Measurements from ENCODE around the gene ASB2. TPM values are rescaled to one million over a fixed set of nuclear protein-coding genes. Genes with fewer than 3 reads are reported as not detected.

ASB2 gene
- total RNA-seq, 2 experiments from 2014 or later, result 116 to 177 TPM

DNA sequence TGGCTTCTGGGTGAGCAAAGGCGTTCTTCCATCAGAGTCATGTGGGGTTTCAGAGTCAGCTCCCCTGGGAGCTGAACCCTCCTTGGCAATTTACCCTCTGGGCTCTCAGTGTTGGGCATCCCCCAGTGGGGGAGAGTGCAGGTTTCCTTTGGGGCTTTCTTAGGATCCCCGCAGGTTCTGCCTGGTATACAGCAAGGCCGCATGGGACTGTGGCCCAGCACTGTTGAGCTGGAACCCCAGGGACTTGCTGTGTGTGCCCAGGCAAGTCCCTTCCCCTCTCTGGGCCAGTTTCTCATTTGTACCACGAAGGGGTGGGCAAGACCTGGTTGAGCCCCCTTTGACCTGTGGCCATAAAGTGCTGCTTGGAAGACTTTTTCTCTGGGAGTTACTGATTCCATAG, 43.7 kb downstream of the ASB2 start:
- Mint-ChIP-seq H3K36me3 (peaks cover 38% of the 10 kb centered on the region), H3K4me3 (no peak overlapping the region), H3K27ac (no peak overlapping the region), H3K4me1 (peaks cover 1% of the 10 kb centered on the region), H3K9me3 (ENCODE audit: low read depth) (no peaks in the 10 kb centered on the region), H3K27me3 (no peaks in the 10 kb centered on the region)
- CTCF ChIA-PET, result interaction anchor here (1.1 kb wide), 1 partner anchor 69 kb away, joined by 4 read pairs; no protein-coding TSS in a partner anchor
- no peak for DNase-seq
- no peak for ATAC-seq

DNA sequence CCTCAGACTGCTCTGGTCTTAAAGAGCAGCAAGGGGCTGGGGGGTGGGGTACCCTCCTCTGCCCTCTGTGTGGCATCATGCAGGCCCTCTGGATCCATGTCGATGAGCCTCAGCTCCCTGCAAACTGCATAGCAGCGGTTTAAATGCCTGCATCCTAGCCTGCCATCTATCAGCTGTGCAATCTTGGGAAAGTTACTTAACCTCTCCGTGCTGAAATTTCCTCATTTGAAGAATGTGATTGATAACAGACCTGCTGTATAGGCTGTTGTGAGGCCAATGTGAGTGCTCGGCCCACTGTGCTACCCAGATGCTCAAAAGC, 45.4 kb downstream of the ASB2 start:
- Mint-ChIP-seq H3K9me3 (ENCODE audit: low read depth) (no peaks in the 10 kb centered on the region), H3K4me3 (no peak overlapping the region), H3K4me1 (no peaks in the 10 kb centered on the region), H3K27me3 (no peaks in the 10 kb centered on the region), H3K36me3 (peaks cover 27% of the 10 kb centered on the region), H3K27ac (no peak overlapping the region)
- CTCF ChIA-PET, result interaction anchor here (1.4 kb wide), 1 partner anchor 9 kb away, joined by 4 read pairs; no protein-coding TSS in a partner anchor
- DNase-seq (no peak), ATAC-seq (no peak)

DNA sequence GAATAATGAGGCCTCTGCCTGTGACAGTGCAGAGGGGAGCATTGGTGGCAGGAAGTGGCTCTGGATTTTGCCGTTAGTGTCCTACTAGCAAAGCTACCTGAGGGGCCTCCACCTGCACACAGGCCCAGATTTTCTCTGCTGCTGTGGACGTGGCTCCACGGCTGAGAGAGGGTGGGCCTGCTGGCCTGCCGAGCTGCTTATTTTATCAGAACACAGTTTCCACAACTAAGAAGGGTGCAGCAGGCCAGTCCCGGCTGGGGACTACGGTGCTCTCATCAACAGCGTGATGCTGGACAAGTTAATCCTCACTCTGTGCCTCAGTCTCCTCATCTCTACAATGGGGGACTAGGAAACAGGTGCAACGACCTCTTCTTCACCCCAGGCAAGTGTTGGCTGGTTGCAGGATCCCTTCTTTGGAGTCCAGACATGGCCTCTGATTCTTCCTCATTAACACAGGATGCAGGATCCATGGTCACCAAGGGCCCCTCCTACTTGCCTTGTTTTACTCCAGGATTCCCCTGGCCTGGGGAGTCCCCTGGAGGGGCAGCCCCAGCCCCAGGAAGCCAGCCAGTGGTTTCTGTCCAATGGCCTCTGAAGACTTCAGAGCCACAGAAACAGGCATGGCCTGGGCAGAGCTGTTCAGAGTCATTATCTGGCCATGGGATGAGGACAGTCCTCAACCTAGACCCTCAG, 45.9 kb downstream of the ASB2 start:
- no peak for DNase-seq
- Mint-ChIP-seq H3K4me3 (no peak overlapping the region), H3K9me3 (ENCODE audit: low read depth) (no peaks in the 10 kb centered on the region), H3K4me1 (no peaks in the 10 kb centered on the region), H3K36me3 (peaks cover 24% of the 10 kb centered on the region), H3K27ac (peak overlapping the region; percentile 26), H3K27me3 (no peaks in the 10 kb centered on the region)
- no peak for ATAC-seq
- CTCF ChIA-PET, result interaction anchor here (0.9 to 1.4 kb wide), 2 partner anchors 9 to 202 kb away, joined by 3 to 4 read pairs; no protein-coding TSS in a partner anchor

DNA sequence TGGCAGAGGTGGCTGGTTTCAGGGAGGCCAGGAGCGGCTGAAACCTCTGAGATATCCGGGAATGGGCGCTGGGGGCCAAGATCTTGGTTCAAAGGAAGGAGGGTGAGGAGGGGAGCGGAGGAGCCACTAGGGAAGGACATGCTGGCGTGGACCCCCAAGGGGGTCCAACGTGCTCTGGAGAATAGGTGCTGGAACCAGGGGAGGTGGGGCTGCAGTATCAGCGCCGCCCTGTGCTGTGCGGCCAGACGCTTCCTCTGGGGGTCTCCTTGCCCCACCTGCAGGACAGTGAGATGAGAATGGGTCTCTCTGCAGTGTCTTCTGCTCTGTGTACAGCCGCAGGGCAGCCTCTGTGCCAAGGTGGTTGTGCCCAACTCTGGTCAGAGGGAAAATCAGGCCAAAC, 46.7 kb downstream of the ASB2 start:
- DNase-seq, result no peak
- H3K27ac Mint-ChIP-seq, result no peak overlapping the region
- peaks cover 18% of the 10 kb centered on the region for H3K36me3 Mint-ChIP-seq
- no peak overlapping the region for H3K4me3 Mint-ChIP-seq
- no peak for ATAC-seq
- CTCF ChIA-PET, result interaction anchor here (0.9 to 2.2 kb wide), 2 partner anchors 9 to 203 kb away, joined by 3 to 17 read pairs; no protein-coding TSS in a partner anchor
- no peaks in the 10 kb centered on the region for H3K27me3 Mint-ChIP-seq
- no peaks in the 10 kb centered on the region for H3K9me3 Mint-ChIP-seq (ENCODE audit: low read depth)
- H3K4me1 Mint-ChIP-seq, result no peaks in the 10 kb centered on the region

DNA sequence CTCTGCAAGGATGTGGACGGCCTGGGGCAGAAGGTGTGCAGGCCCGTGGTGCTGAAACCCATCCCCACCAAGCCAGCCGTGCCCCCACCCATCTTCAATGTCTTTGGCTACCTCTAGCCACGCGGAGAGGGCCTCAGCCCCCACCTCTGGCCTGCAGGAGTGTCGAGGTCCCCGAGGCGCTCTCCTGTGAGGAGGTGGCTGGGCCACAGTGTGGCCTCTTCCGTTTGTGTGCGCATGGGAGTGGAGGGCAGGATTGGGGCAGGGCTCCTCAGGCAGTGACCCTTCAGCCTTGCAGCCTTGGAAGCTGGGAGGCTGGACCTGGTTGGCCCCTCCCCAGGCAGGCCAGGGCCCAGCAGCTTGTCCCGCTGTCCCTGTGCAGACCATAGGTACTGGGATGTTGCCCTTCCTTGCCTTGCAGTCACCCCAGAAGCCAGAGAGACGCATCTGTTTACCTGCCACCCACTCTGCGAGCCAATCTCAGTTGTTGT, 47.3 kb downstream of the ASB2 start:
- ATAC-seq, result no peak
- H3K9me3 Mint-ChIP-seq (ENCODE audit: low read depth), result no peaks in the 10 kb centered on the region
- DNase-seq, result no peak
- no peaks in the 10 kb centered on the region for H3K4me1 Mint-ChIP-seq
- H3K27me3 Mint-ChIP-seq, result no peaks in the 10 kb centered on the region
- H3K27ac Mint-ChIP-seq, result no peak overlapping the region
- no peak overlapping the region for H3K4me3 Mint-ChIP-seq
- CTCF ChIA-PET, result interaction anchor here (2.2 kb wide), 1 partner anchor 10 kb away, joined by 17 read pairs; no protein-coding TSS in a partner anchor
- peaks cover 13% of the 10 kb centered on the region for H3K36me3 Mint-ChIP-seq

DNA sequence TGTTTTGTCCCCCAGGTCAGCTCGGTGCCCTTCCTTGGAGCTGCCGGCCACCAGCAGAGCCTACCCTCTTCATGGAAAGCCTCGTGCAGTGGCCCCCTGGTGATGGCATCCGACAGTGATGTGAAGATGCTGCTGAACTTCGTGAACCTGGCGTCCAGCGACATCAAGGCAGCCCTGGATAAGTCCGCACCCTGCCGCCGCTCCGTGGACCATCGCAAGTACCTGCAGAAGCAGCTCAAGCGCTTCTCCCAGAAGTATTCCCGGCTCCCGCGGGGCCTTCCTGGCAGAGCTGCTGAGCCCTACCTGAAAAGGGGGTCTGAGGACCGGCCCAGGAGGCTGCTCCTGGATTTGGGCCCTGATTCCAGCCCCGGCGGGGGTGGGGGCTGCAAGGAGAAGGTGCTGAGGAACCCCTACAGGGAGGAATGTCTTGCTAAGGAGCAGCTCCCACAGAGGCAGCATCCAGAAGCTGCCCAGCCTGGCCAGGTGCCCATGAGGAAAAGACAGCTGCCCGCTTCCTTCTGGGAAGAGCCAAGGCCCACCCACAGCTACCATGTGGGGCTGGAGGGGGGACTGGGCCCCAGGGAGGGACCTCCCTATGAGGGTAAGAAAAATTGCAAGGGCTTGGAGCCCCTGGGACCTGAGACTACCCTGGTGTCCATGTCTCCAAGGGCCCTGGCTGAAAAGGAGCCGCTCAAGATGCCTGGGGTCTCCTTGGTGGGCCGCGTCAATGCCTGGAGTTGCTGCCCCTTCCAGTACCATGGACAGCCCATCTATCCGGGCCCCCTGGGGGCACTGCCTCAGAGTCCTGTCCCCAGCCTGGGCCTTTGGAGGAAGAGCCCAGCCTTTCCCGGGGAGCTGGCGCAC, 48.0 kb downstream of the ASB2 start:
- no peak overlapping the region for H3K27ac Mint-ChIP-seq
- peaks cover 9% of the 10 kb centered on the region for H3K36me3 Mint-ChIP-seq
- DNase-seq (no peak), ATAC-seq (no peak)
- no peak overlapping the region for H3K4me3 Mint-ChIP-seq
- CTCF ChIA-PET, result interaction anchor here (2.2 kb wide), 1 partner anchor 11 kb away, joined by 17 read pairs; no protein-coding TSS in a partner anchor
- H3K9me3 Mint-ChIP-seq (ENCODE audit: low read depth), result no peaks in the 10 kb centered on the region
- H3K27me3 Mint-ChIP-seq, result no peaks in the 10 kb centered on the region
- H3K4me1 Mint-ChIP-seq, result no peaks in the 10 kb centered on the region

DNA sequence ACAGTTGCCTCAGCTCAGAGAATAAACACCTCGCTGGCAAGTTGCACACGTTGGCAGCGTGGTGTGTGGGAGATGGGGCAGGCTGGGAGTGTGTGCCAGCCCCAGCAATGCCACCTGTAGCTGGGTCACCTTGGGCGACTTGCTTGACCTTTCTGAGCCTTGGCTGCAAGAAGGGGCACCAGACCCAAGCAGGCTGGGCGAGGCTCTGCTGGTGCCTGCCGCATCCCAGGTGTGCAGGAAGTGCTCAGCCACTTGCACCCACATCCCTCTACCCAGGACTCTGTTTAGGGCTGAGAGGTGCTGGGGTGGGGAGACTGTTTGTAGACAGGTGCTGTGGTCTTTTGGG, 48.6 kb downstream of the ASB2 start:
- Mint-ChIP-seq H3K36me3 (peaks cover 9% of the 10 kb centered on the region), H3K9me3 (ENCODE audit: low read depth) (no peaks in the 10 kb centered on the region), H3K4me3 (no peak overlapping the region), H3K27me3 (no peaks in the 10 kb centered on the region), H3K27ac (no peak overlapping the region), H3K4me1 (no peaks in the 10 kb centered on the region)
- DNase-seq (no peak), ATAC-seq (no peak)
- CTCF ChIA-PET, result interaction anchor here (1.7 to 2.2 kb wide), 2 partner anchors 11 to 209 kb away, joined by 3 to 17 read pairs; no protein-coding TSS in a partner anchor

DNA sequence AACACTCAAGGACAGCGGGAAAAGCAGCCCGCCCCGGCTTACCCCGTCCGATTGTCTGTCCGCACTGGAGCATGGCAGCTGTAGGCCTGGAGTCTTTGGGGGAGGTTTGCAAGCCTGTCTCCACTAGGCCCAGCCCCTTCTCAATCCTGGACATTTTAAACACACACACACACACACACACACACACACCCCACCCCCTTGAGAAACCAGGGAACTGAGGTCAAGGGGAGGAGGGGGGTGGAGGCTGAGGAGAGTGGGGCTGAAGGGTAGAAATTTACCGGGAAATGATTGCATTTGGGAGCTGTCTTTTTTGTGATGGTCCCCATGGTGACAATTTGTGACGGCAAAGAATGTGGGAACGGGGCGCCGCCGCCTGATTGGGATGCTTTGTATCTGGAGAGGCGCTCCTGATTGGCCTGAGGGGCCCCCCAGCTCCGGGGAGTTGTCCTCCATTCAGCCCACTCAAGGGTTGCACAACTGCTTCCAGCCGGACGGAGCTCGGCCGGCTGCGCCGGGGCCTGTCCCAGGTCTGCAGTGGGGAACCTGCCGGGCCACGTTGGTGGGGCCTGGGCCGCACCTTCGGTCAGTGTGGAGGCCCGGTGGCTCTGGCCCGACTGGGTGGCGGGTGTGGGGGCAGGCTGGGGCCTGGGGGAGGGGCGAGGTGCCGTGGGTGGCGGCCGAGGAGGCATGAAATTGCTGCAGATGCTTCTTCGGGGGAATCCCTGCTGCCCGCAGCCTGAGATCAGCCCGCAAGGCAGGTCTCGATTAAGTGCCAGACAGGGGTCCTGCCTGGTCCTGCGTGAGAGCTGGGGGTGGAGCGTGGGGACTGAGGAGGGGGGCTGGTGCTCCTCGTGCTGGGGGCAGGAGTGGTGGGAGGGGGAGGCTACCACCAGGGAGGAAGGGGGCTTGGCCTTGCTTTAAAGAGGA, 49.2 kb downstream of the ASB2 start, which contains the start of gene FAM181A:
FAM181A (plus strand) TSS at position 472 of the 927 bp plus-strand sequence. CDS start 942 bp downstream, outside the sequence.
- no peaks in the 10 kb centered on the region for H3K27me3 Mint-ChIP-seq
- H3K4me3 Mint-ChIP-seq, result no peak within 1 kb of the TSS
- ATAC-seq (no peak), DNase-seq (no peak)
- CTCF ChIA-PET, result interaction anchor here (1.7 to 2.2 kb wide), 2 partner anchors 12 to 210 kb away, joined by 3 to 17 read pairs; no protein-coding TSS in a partner anchor
- peaks cover 4% of the 10 kb centered on the region for H3K36me3 Mint-ChIP-seq
- H3K27ac Mint-ChIP-seq, result no peak within 1 kb of the TSS
- H3K9me3 Mint-ChIP-seq (ENCODE audit: low read depth), result no peaks in the 10 kb centered on the region
- no peaks in the 10 kb centered on the region for H3K4me1 Mint-ChIP-seq

DNA sequence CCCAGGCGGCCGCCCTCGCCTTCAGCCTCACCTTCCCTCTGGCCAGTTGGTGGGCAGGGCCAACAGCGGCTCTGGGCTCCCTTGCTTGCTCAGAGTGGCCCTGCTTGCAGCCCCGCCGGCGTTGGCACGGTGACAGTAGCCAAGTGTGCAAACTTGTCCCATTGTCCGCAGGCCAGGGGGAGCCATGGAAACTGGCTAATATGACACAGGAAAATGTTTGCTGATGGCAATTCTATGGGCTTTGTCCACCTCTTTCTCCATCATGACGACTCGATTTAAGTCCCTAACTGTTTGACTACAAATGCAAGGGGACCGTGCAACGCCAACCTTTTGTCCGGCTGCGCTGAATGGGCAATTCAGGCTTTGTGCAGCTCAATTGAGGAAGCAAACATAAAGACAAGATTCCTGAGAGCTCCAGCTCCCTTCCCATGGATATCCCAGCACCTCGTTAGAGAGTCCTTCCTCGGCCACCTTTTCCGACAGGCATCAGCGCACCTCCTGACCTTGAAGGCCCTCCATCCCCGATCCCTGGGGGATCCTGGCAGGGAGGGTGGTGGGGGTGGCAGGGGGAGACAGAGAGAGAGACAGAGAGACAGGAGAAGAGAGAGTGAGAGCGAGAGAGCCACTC, 50.0 kb downstream of the ASB2 start:
- Mint-ChIP-seq H3K4me3 (no peak overlapping the region), H3K27ac (no peak overlapping the region), H3K36me3 (peaks cover 2% of the 10 kb centered on the region), H3K27me3 (no peaks in the 10 kb centered on the region), H3K9me3 (ENCODE audit: low read depth) (no peaks in the 10 kb centered on the region), H3K4me1 (no peaks in the 10 kb centered on the region)
- ATAC-seq, result no peak
- CTCF ChIA-PET, result interaction anchor here (1.7 kb wide), 1 partner anchor 210 kb away, joined by 3 read pairs; no protein-coding TSS in a partner anchor
- DNase-seq, result no peak

DNA sequence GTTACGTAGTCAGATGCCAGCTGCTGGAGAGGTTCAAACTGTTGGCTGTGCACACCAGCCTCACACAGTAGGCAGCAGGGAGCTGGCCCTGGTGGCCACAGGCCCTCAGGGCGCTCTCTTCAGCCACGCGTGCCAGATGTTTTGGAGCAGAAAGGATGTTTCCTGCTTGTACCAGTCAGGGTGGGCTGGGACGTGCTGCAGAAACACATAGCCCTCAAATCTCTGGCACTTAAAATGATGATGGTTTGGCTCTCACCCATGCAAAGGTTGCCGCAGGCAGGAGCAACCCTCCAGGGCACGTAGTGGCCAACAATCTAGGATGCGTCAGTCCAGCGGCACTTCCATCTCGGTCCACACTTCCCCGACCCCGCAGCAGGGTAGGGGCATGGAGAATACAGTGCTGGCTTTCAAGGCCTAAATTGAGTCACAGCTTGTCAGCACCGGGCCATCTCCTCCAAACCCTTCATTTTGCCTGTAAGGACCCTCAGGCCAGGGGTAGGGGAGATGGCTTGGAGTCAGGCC, 50.9 kb downstream of the ASB2 start:
- Mint-ChIP-seq H3K4me1 (no peaks in the 10 kb centered on the region), H3K27me3 (no peaks in the 10 kb centered on the region), H3K27ac (no peak overlapping the region), H3K9me3 (ENCODE audit: low read depth) (no peaks in the 10 kb centered on the region), H3K36me3 (no peaks in the 10 kb centered on the region), H3K4me3 (no peak overlapping the region)
- DNase-seq (no peak), ATAC-seq (no peak)
- CTCF ChIA-PET, result interaction anchor here (0.7 to 2.0 kb wide), 3 partner anchors 11 to 45 kb away, joined by 3 to 12 read pairs (median 3); no protein-coding TSS in a partner anchor

DNA sequence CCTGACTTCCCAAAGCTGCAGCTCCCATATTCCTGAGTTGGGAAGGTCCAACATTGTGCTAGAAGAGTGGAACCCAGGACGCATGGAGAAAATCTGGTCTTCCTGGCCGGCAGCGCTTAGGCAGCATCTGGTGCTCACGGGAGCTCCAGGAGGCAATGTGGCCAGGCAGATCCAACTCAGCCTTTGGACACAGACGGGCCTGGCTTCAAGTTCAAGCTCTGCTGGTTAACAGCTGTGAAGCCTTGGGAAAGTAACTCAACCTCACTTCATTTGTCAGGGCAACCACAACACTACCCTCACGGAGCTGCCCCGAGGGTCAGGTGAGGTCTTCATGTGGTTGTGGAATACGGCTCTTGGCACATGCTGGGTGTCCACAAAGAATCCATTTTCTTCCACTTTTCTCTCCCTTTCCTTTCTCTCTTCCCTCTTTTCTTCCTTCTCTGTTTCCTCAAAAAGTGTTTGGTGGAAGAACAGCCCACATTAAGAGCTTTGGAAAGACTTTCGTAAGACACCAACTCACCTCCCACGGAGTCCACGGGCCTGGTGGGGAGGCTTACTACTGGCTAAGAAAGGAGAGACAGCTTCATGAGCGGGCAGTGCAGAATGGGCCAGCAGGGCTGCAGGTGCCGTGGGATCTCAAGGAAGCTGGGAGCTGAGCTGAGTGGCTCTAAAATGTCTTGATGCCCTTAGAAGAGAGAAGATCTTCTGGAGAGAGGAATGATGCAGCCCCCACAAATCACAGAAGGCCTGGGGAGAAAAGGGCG, 51.6 kb downstream of the ASB2 start:
- CTCF ChIA-PET, result interaction anchor here (0.7 to 2.0 kb wide), 3 partner anchors 12 to 46 kb away, joined by 3 to 12 read pairs (median 3); no protein-coding TSS in a partner anchor
- peaks cover 2% of the 10 kb centered on the region for H3K27me3 Mint-ChIP-seq
- H3K9me3 Mint-ChIP-seq (ENCODE audit: low read depth), result no peaks in the 10 kb centered on the region
- H3K27ac Mint-ChIP-seq, result no peak overlapping the region
- no peaks in the 10 kb centered on the region for H3K36me3 Mint-ChIP-seq
- DNase-seq, result no peak
- no peak overlapping the region for H3K4me3 Mint-ChIP-seq
- ATAC-seq, result no peak
- no peaks in the 10 kb centered on the region for H3K4me1 Mint-ChIP-seq

All from activated CD8-positive, alpha-beta memory T cell treated with anti-CD3 and anti-CD28 coated beads, Interleukin-2, amount 10 ng/mL, durations not matched to agents 7 days and 5 days (primary cell).